ENCODE data around the gene SUGCT. TPM values are rescaled to one million over a fixed set of nuclear protein-coding genes. Genes with fewer than 3 reads are reported as not detected.

Gene SUGCT
- total and polyA plus RNA-seq, 9 of the 15 experiments (the other 6 are each of a cell fraction or from before 2014, with no cell fraction given) = 0.58 to 2.5 (median 1.4) TPM

DNA sequence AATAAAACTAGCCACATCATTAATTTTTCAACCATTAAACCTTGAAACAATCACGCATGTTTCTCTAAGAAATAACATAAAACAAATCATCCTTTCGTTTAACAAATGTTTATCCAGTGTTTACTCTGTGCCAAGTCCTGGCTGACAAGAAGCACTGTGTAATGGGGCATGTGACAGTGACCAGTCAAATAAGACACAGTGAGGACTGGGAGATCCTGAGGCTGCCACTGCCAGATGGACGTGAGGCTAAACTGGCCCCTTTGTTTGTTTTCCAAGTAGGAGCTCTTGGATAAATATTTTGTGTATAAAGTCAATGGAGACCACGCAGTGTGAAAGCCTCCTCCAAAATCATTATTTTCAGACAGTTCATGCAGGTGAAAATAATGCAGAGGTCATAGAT lies 626.2 kb downstream of the SUGCT start:
- intact Hi-C loops (cut with micrococcal nuclease) = no loop called here
- H3K9me3 ChIP-seq (replicated peaks; ENCODE audit: control insufficient read depth, insufficient read depth, low read depth, low read length) = no peaks in the 10 kb centered on the region
- ATAC-seq = no peak
- POLR2A ChIA-PET = interaction anchor here (1.0 kb wide), 1 partner anchor 11 kb away, joined by 4 read pairs; no protein-coding TSS in a partner anchor
- TF ChIP-seq MTA1 (IDR thresholded peaks at IDR 0.05; ENCODE audit: borderline replicate concordance) (no peak), MTA3 (IDR thresholded peaks at IDR 0.05; ENCODE audit: borderline replicate concordance) (no peak), ELF1 (tag; IDR thresholded peaks at IDR 0.05) (no peak), SOX6 (IDR thresholded peaks at IDR 0.05) (no peak), MCM2 (IDR thresholded peaks at IDR 0.05; ENCODE audit: low read depth) (no peak), KLF13 (tag; IDR thresholded peaks at IDR 0.05; ENCODE audit: borderline replicate concordance, low read depth) (no peak), ZC3H11A (IDR thresholded peaks at IDR 0.05; ENCODE audit: low read depth, low read length) (no peak), THRAP3 (IDR thresholded peaks at IDR 0.05; ENCODE audit: borderline replicate concordance) (no peak), SMAD2 (IDR thresholded peaks at IDR 0.05; ENCODE audit: low read depth, low read length) (no peak), TCFL5 (CRISPR knock-in tag; conservative IDR thresholded peaks at IDR 0.05) (no peak), ZNF764 (CRISPR knock-in tag; IDR thresholded peaks at IDR 0.05; ENCODE audit: low read depth) (no peak), PHB2 (IDR thresholded peaks at IDR 0.05; ENCODE audit: low read depth) (no peak)
- TF ChIP-seq, protein P1, sequence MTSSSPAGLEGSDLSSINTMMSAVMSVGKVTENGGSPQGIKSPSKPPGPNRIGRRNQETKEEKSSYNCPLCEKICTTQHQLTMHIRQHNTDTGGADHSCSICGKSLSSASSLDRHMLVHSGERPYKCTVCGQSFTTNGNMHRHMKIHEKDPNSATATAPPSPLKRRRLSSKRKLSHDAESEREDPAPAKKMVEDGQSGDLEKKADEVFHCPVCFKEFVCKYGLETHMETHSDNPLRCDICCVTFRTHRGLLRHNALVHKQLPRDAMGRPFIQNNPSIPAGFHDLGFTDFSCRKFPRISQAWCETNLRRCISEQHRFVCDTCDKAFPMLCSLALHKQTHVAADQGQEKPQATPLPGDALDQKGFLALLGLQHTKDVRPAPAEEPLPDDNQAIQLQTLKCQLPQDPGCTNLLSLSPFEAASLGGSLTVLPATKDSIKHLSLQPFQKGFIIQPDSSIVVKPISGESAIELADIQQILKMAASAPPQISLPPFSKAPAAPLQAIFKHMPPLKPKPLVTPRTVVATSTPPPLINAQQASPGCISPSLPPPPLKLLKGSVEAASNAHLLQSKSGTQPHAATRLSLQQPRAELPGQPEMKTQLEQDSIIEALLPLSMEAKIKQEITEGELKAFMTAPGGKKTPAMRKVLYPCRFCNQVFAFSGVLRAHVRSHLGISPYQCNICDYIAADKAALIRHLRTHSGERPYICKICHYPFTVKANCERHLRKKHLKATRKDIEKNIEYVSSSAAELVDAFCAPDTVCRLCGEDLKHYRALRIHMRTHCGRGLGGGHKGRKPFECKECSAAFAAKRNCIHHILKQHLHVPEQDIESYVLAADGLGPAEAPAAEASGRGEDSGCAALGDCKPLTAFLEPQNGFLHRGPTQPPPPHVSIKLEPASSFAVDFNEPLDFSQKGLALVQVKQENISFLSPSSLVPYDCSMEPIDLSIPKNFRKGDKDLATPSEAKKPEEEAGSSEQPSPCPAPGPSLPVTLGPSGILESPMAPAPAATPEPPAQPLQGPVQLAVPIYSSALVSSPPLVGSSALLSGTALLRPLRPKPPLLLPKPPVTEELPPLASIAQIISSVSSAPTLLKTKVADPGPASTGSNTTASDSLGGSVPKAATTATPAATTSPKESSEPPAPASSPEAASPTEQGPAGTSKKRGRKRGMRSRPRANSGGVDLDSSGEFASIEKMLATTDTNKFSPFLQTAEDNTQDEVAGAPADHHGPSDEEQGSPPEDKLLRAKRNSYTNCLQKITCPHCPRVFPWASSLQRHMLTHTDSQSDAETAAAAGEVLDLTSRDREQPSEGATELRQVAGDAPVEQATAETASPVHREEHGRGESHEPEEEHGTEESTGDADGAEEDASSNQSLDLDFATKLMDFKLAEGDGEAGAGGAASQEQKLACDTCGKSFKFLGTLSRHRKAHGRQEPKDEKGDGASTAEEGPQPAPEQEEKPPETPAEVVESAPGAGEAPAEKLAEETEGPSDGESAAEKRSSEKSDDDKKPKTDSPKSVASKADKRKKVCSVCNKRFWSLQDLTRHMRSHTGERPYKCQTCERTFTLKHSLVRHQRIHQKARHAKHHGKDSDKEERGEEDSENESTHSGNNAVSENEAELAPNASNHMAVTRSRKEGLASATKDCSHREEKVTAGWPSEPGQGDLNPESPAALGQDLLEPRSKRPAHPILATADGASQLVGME (CRISPR knock-in tag; IDR thresholded peaks at IDR 0.05) = no peak
- TF ChIP-seq, protein P2, sequence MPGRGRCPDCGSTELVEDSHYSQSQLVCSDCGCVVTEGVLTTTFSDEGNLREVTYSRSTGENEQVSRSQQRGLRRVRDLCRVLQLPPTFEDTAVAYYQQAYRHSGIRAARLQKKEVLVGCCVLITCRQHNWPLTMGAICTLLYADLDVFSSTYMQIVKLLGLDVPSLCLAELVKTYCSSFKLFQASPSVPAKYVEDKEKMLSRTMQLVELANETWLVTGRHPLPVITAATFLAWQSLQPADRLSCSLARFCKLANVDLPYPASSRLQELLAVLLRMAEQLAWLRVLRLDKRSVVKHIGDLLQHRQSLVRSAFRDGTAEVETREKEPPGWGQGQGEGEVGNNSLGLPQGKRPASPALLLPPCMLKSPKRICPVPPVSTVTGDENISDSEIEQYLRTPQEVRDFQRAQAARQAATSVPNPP (IDR thresholded peaks at IDR 0.05; ENCODE audit: borderline replicate concordance, insufficient read depth, insufficient read length) = no peak
- no peaks in the 10 kb centered on the region for H3K27me3 ChIP-seq (ENCODE audit: control insufficient read depth in 2 of 2, insufficient read depth in 2 of 2, low read length in 2 of 2)
- no TSS peak for BruUV-seq (replicated peaks)
- H2AFZ ChIP-seq (ENCODE audit: low read depth, low read length) = no peak overlapping the region
- 2% methylated on average over 4 of the region's 4 CpGs for WGBS (ENCODE audit: insufficient coverage, low coverage, missing lambda C conversion rate)
- CTCF ChIA-PET (ENCODE audit: low intra/inter-chr PET ratio) = no interaction called here
- H4K20me1 ChIP-seq (replicated peaks; ENCODE audit: control insufficient read depth, insufficient read depth, low read length) = no peaks in the 10 kb centered on the region
- no peak overlapping the region for H3K4me3 ChIP-seq
- H3K9ac ChIP-seq (ENCODE audit: insufficient read depth in 1 of 2, low read depth in 2 of 2, low read length in 2 of 2) = no peak overlapping the region
- no peak overlapping the region for H3K4me2 ChIP-seq (ENCODE audit: insufficient read depth, low read length)
- H3K79me2 ChIP-seq (ENCODE audit: control insufficient read depth, insufficient read depth, low read length) = no peaks in the 10 kb centered on the region
- no peak overlapping the region for H3K27ac ChIP-seq (ENCODE audit: extremely low read depth, low read depth, low read length)
- no peaks in the 10 kb centered on the region for H3K9me1 ChIP-seq (ENCODE audit: control insufficient read depth, insufficient read depth, low read length)
- H3K36me3 ChIP-seq (ENCODE audit: control insufficient read depth, insufficient read depth, low read length) = no peaks in the 10 kb centered on the region
- no peak for DNase-seq (ENCODE audit: extremely low read depth in 1 of 4, low spot score in 3 of 4)
- no peaks in the 10 kb centered on the region for H3K4me1 ChIP-seq (replicated peaks in 1 of 2; ENCODE audit: control insufficient read depth in 2 of 2, insufficient read depth in 2 of 2, low read length in 2 of 2)
- FAIRE-seq = no peak
- in situ Hi-C loops (cut with MboI) = no loop called here

All from K562 (cell line).